Hematopoietic multipotent progenitor cell treated with erythropoietin and hydrocortisone succinate and interleukin-3 and kit ligand, for 8 days (in vitro differentiated cells): ENCODE measurements around the gene SCIMP.
"Not testable (repeated sequence)": the region's sequence is repeated elsewhere in the genome, so short reads cannot be mapped to it uniquely, and the experiment has no call there.

Experiments used
- DNase-seq: peaks from one replicate; pipeline ENCODE4 v3.0.0-alpha.2; 2015

SCIMP gene

DNA sequence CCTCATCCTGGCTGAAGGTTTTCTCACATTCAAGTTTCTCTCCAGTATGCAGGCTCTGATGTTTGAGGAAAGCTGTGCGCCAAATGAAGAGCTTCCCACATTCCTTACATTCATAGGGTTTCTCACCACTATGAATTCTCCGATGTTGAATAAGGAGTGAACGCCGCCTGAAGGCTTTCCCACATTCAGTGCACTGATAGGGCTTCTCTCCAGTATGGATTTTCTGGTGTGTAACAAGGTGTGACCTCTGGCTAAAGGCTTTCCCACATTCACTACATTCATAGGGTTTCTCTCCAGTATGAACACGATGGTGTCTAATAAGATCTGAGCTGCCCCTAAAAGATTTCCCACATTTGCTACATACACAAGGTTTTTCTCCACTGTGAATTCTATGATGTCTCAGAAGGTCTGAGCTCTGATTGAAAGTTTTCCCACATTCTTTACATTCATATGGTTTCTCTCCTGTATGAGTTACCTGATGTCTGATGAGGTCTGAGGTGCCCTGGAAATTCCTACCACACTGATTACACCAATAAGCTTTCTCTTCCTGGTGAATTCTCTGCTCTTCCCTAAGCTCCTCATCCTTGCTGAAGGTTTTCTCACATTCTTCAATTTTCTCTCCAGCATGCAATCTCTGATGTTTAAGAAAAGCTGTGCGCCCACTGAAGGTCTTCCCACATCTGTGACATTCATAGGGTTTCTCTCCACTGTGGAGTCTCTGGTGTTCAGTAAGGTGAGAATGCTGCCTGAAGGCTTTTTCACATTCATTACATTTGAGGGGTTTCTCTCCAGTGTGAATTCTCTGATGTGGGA is 51.9 kb downstream of the SCIMP start:
- no peak for DNase-seq

DNA sequence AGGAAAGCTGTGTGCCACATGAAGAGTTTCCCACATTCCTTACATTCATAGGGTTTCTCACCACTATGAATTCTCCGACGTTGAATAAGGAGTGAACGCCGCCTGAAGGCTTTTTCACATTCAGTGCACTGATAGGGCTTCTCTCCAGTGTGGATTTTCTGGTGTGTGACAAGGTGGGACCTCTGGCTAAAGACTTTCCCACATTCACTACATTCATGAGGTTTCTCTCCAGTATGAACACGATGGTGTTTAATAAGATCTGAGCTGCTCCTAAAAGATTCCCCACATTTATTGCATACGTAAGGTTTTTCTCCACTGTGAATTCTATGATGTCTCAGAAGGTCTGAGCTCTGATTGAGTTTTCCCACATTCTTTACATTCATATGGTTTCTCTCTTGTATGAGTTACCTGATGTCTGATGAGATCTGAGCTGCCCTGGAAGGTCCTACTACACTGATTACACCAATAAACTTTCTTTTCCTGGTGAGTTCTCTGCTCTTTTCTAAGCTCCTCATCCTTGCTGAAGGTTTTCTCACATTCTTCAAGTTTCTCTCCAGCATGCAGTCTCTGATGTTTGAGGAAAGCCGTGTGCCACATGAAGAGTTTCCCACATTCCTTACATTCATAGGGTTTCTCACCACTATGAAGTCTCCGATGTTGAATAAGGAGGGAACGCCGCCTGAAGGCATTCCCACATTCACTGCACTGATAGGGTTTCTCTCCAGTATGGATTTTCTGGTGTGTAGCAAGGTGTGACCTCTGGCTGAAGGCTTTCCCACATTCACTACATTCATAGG is 53.0 kb downstream of the SCIMP start:
- no peak for DNase-seq

GRCh38 chr17:5179003-5179402 is 55.7 kb downstream of the SCIMP start:
- DNase-seq = no peak

DNA sequence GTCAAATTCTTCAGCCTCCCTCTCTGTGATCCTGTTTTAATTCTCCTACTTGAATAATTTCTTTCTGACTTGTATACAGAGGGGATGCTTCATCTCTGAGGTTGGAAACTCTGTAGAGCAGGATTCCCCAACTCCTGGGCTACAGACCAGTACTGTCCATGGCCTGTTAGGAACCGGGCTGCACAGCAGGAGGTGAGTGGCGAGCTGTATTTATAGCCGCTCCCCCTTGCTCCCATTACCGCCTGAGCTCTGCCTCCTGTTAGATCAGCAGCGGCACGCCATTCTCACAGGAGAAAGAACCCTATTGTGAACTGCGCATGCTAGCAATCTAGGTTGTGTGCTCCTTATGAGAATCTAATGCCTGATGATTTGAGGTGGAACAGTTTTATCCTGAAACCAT is 59.6 kb downstream of the SCIMP start:
- not testable (repeated sequence) for DNase-seq

- peak; percentile 44 for DNase-seq
Measured at GRCh38 chr17:5165791-5166564, 68.7 kb downstream of the SCIMP start.

GRCh38 chr17:5164436-5164835 is 70.2 kb downstream of the SCIMP start:
- no peak for DNase-seq

GRCh38 chr17:5161793-5162192 is 72.9 kb downstream of the SCIMP start:
- not testable (repeated sequence) for DNase-seq

DNA sequence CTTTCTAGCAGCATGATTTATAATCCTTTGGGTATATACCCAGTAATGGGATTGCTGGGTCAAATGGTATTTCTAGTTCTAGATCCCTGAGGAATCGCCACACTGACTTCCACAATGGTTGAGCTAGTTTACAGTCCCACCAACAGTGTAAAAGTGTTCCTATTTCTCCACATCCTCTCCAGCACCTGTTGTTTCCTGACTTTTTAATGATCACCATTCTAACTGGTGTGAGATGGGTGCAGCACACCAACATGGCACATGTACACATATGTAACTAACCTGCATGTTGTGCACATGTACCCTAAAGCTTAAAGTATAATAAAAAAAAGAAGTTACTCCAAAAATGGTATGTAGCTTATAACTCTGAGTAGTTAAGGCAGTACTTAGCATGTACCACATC is 74.0 kb downstream of the SCIMP start:
- not testable (repeated sequence) for DNase-seq
